Measurements from ENCODE around the gene FLOT1.

DNA sequence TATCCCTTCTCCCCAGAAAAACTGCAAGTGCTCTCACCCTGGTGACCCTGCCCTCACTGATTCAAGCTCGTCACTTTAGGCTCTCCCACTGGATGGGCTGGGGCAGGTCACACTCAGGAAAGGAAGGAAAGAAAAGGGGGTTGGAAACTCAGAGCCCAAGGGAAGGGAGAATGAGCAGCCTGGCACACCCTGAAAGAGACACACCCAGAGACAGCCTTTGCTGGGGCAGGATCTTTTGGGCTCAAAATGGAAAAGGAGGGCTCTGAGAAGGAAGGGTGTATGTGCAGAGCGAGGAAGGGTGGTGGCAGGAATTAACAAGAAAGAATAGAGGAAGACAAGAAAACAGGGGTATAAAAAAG, 58.5 kb downstream of the FLOT1 start:
- TF ChIP-seq, protein P1, sequence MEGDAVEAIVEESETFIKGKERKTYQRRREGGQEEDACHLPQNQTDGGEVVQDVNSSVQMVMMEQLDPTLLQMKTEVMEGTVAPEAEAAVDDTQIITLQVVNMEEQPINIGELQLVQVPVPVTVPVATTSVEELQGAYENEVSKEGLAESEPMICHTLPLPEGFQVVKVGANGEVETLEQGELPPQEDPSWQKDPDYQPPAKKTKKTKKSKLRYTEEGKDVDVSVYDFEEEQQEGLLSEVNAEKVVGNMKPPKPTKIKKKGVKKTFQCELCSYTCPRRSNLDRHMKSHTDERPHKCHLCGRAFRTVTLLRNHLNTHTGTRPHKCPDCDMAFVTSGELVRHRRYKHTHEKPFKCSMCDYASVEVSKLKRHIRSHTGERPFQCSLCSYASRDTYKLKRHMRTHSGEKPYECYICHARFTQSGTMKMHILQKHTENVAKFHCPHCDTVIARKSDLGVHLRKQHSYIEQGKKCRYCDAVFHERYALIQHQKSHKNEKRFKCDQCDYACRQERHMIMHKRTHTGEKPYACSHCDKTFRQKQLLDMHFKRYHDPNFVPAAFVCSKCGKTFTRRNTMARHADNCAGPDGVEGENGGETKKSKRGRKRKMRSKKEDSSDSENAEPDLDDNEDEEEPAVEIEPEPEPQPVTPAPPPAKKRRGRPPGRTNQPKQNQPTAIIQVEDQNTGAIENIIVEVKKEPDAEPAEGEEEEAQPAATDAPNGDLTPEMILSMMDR (IDR thresholded peaks at IDR 0.05; ENCODE audit: low read depth, low read length, poor library complexity, severe bottlenecking) = no peak
- TF ChIP-seq EZH2phosphoT487 (IDR thresholded peaks at IDR 0.05; ENCODE audit: borderline replicate concordance, low read length) = no peak
